Stimulated activated effector memory CD8-positive, alpha-beta T cell treated with anti-CD3 and anti-CD28 coated beads, Interleukin-12 subunit alpha, Interleukin-12 subunit beta, amount 100 ng/mL, for 72 hours (primary cell): ENCODE data around the gene MRPL53.
"Not testable (repeated sequence)": the region's sequence is repeated elsewhere in the genome, so short reads cannot be mapped to it uniquely, and the experiment has no call there.

Experiments
- ATAC-seq: fragments of 150-1000 bp; cut with Tn5 transposase; 2 replicates; pipeline ENCODE4 v1.10.0; 2021
- DNase-seq, 2 donors: peaks; one replicate each; pipeline ENCODE4 v3.0.0; 2021 to 2022; ENCODE audit warnings: low spot score in 2 of 2
- H3K27ac Mint-ChIP-seq: one replicate; pipeline ENCODE4 v1.8.0; 2022; ENCODE audit warnings: mild to moderate bottlenecking, mixed read lengths
- H3K36me3 Mint-ChIP-seq: one replicate; pipeline ENCODE4 v1.8.0; 2022; ENCODE audit warnings: mild to moderate bottlenecking, mixed read lengths
- H3K4me1 Mint-ChIP-seq: one replicate; pipeline ENCODE4 v1.8.0; 2022; ENCODE audit warnings: mixed read lengths
- H3K4me3 Mint-ChIP-seq: one replicate; pipeline ENCODE4 v1.8.0; 2022; ENCODE audit warnings: mild to moderate bottlenecking, mixed read lengths
- H3K9me3 Mint-ChIP-seq: one replicate; pipeline ENCODE4 v1.8.0; 2022; ENCODE audit warnings: mixed read lengths

The MRPL53 gene

DNA sequence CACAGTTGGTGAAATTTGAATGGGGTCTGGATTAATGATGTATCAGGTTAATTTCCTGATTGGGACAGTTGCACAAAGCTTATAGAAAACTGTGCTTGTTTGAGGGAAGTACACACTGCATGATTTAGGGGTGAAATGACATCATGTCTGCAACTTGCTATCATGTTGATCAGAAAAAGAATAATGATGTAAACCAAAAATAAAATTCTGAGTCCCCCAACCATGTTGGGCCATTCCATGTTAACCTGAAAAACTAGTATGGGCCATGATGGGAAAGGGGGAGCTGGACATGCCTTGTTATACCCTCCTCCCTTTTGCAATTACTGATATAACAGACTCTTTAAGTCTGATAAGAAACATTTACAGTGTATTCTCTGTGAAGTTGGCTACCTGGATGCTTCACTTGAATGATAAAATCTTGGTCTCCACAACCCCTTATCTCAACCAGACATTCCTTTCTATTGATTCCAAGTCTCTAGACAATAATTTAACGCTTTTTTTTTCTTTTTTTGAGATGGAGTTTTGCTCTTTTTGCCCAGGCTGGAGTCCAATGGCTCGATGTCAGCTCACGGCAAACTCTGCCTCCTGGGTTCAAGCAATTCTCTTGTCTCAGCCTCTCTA, 21.8 kb downstream of the MRPL53 start:
- Mint-ChIP-seq H3K36me3 (peaks cover 14% of the 10 kb centered on the region), H3K4me1 (peaks cover 30% of the 10 kb centered on the region), H3K9me3 (no peaks in the 10 kb centered on the region), H3K4me3 (no peak overlapping the region), H3K27ac (no peak overlapping the region)
- DNase-seq (no peak), ATAC-seq (no peak)

- ATAC-seq = no peak
- Mint-ChIP-seq H3K4me1 (peaks cover 14% of the 10 kb centered on the region), H3K9me3 (no peaks in the 10 kb centered on the region), H3K27ac (no peak overlapping the region), H3K4me3 (no peak overlapping the region), H3K36me3 (no peaks in the 10 kb centered on the region)
- no peak for DNase-seq
Measured at GRCh38 chr2:74448771-74449170, 23.7 kb downstream of the MRPL53 start.

GRCh38 chr2:74447230-74447999, 25.1 kb downstream of the MRPL53 start:
- Mint-ChIP-seq H3K9me3 (no peaks in the 10 kb centered on the region), H3K4me1 (peaks cover 4% of the 10 kb centered on the region), H3K4me3 (no peak overlapping the region), H3K27ac (no peak overlapping the region), H3K36me3 (no peaks in the 10 kb centered on the region)
- no peak for ATAC-seq
- DNase-seq = no peak

DNA sequence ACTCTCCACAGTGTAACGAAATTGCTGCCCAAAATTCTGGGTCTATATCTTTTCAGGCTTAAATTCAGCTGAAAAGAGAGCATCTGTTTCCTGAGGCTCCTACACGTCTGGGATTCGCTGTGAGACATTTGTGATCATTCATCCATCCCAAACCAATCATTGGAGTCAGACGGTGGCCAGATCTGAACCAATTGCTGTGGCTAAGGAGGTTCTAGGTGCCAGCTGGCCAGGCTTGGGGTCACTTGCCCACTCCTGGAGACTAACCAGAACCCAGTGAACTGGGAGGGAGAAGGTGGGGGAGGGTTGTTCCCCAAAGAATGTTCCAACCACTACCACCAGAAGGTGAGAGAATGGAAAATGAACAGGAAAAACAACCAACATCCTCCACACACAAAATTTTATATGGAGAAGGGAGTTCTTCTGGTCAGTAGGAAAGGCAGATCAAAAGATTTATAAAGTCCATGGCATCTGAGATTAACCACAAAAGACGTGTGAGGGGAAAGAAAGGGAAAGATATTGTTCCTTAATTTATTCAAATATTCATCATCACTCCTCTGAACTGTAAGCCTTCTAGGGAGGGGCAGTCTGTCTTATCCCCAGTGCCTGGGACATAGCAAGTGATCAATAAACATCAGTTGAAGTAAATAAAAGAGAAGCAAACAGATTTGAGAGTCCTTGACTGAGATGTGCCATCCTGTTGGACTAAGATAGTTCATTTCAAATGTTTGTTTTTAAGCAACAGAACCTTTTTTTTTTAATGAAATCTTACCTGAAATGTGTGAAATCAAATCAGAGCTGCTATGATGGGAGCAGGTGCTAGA, 27.8 kb downstream of the MRPL53 start:
- DNase-seq (no peak), ATAC-seq (no peak)
- Mint-ChIP-seq H3K4me3 (no peak overlapping the region), H3K27ac (peak overlapping the region; percentile 18), H3K4me1 (peaks cover 18% of the 10 kb centered on the region), H3K9me3 (no peaks in the 10 kb centered on the region), H3K36me3 (no peaks in the 10 kb centered on the region)

DNA sequence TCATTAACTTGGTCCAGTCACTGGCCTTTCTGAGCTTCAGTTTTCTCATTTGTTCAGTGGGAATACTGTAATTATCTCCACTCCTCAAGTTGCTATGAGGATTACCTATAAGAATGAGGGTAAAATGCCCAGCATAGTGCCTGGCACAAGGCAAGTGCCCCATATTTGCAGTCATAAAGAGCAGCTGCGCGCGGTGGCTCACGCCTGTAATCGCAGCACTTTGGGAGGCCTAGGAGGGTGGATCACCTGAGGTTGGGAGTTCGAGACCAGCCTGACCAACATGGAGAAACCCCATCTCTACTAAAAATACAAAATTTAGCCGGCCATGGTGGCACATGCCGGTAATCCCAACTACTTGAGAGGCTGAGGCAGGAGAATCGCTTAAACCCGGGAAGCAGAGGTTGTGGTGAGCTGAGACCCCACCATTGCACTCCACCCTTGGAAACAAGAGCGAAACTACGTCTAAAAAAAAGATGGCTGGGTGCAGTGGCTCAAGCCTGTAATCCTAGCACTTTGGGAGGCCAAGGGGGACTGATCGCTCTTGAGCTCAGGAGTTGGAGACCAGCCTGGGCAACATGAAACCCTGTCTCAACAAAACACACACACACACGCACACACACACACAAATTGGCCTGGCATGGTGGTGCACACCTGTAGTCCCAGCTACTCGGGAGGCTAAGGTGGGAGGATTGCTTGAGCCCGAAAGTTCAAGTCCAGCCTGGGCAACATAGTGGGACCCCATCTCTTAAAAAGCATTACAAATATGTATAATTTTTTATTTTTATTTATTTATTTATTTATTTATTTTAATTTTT, 29.8 kb downstream of the MRPL53 start:
- Mint-ChIP-seq H3K27ac (peak overlapping the region; percentile 77), H3K4me3 (peak overlapping the region; percentile 63), H3K4me1 (peaks cover 23% of the 10 kb centered on the region)
- DNase-seq, H3K36me3 Mint-ChIP-seq, ATAC-seq, H3K9me3 Mint-ChIP-seq: not testable (repeated sequence)

DNA sequence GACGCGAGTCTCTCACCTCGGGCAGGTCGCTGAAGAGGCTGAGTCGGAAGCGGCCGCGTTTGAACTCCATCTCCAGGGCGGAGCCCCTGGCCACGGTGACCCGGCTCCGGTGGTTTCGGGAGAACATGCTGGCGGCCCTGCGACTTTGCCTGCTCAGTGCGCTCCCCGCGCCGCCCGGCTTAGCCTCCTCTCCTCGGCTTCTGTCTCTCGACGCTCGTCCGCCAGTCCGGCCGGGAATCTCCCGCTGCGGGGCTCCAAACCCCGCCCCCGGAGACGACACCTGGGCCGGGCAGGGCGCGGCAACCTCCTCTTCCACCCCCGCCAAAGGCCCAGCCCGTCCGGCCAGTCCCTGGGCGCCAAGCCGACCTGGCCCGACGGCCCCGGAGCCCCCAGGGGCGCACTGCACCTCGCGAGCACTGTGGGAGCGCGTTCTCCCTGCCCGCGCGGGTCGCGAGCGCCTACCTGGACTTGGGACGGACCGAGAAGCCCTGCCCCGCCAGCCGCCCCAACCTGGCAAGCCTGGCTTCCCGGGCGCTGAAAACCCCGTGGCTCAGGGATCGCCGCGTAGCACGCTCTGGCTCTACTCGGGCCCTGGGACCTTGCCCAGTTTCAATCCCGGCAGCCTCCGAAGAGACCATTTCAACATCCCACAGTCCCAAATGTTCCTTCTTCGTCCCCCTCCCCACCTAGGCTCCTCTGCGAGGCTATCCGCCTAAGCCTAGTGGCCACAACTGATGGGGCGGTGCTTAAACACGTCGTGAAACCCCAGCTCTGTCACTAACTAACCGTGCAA, 30.6 kb downstream of the MRPL53 start, which contains the start of gene RTKN:
TSS of gene RTKN (minus strand) at position 248 of the 793 bp plus-strand sequence. CDS start at position 127, 121 bp downstream.
- Mint-ChIP-seq H3K4me3 (peak within 1 kb of the TSS; percentile 63), H3K27ac (peak within 1 kb of the TSS; percentile 77), H3K9me3 (no peaks in the 10 kb centered on the region), H3K36me3 (no peaks in the 10 kb centered on the region), H3K4me1 (peaks cover 23% of the 10 kb centered on the region)
- ATAC-seq (peak; percentile 32), DNase-seq (no peak)

GRCh38 chr2:74441170-74441689, 31.2 kb downstream of the MRPL53 start:
- Mint-ChIP-seq H3K36me3 (no peaks in the 10 kb centered on the region), H3K27ac (no peak overlapping the region), H3K4me3 (peak overlapping the region; percentile 63), H3K9me3 (no peaks in the 10 kb centered on the region), H3K4me1 (peaks cover 23% of the 10 kb centered on the region)
- DNase-seq (no peak), ATAC-seq (peak; percentile 60)

DNA sequence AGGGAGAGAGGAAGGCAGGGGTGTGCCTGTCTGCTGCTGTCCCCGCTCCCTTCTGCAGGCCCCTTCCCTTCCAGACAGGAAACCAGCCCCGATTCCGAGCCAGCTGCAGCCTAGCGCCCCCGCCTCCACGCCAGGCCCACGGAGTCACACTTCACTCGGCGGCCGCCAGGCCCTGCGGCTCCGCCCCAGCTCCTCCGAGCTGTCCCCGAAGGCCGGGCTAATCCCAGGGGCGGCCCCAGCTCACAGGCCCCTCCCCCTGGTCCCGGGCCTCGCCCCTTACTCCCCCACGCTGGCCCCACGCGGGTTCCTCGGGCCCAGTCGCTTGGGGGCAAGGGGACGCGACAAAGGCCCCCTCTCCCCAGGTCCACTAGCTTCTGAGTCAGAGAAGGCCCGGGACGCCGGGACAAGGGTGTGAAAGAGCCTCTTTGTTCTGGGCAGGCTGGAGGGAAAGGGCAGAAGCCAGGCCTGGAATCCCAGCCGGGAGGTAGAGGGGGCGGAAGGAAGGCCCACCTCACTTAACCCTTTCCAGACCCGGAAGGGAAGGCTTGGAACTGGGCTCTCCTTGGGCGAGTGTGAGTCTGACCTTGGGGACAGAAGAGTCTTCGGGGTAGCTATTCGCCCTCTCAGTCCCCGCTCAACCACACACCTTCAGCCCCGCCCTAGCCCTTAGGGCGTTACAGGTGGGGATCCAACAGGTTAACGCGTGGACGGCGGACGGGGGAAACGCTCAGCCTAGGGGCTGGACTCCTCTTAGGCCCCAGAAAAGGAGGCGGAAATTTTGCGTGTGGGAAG, 31.9 kb downstream of the MRPL53 start:
- no peak overlapping the region for H3K27ac Mint-ChIP-seq
- DNase-seq (no peak), ATAC-seq (peak; percentile 88)
- H3K4me1 Mint-ChIP-seq = peaks cover 23% of the 10 kb centered on the region
- H3K4me3 Mint-ChIP-seq = peak overlapping the region; percentile 63
- H3K36me3 Mint-ChIP-seq = no peaks in the 10 kb centered on the region
- H3K9me3 Mint-ChIP-seq = no peaks in the 10 kb centered on the region

- peaks cover 23% of the 10 kb centered on the region for H3K4me1 Mint-ChIP-seq
- H3K27ac Mint-ChIP-seq = no peak overlapping the region
- H3K9me3 Mint-ChIP-seq = no peaks in the 10 kb centered on the region
- peak overlapping the region; percentile 63 for H3K4me3 Mint-ChIP-seq
- no peaks in the 10 kb centered on the region for H3K36me3 Mint-ChIP-seq
- DNase-seq (no peak), ATAC-seq (no peak)
Measured at GRCh38 chr2:74439803-74440377, 32.6 kb downstream of the MRPL53 start.

- ATAC-seq = no peak
- Mint-ChIP-seq H3K4me3 (peak overlapping the region; percentile 63), H3K4me1 (peaks cover 23% of the 10 kb centered on the region), H3K27ac (no peak overlapping the region), H3K36me3 (no peaks in the 10 kb centered on the region), H3K9me3 (no peaks in the 10 kb centered on the region)
- DNase-seq = no peak
Measured at GRCh38 chr2:74439373-74439772, 33.1 kb downstream of the MRPL53 start.

GRCh38 chr2:74438248-74438647, 34.2 kb downstream of the MRPL53 start:
- H3K9me3 Mint-ChIP-seq = no peaks in the 10 kb centered on the region
- ATAC-seq (no peak), DNase-seq (no peak)
- peaks cover 23% of the 10 kb centered on the region for H3K4me1 Mint-ChIP-seq
- no peak overlapping the region for H3K4me3 Mint-ChIP-seq
- H3K27ac Mint-ChIP-seq = no peak overlapping the region
- no peaks in the 10 kb centered on the region for H3K36me3 Mint-ChIP-seq

GRCh38 chr2:74436848-74437695, 35.4 kb downstream of the MRPL53 start:
- Mint-ChIP-seq H3K36me3 (no peaks in the 10 kb centered on the region), H3K4me1 (peaks cover 18% of the 10 kb centered on the region), H3K9me3 (no peaks in the 10 kb centered on the region), H3K27ac (peak overlapping the region; percentile 18), H3K4me3 (no peak overlapping the region)
- no peak for DNase-seq
- ATAC-seq = no peak
